ENCODE measurements around the gene STXBP1. TPM values are rescaled to one million over a fixed set of nuclear protein-coding genes. Genes with fewer than 3 reads are reported as not detected.
A peak's percentile ranks its signal among the peaks of the same experiment; 100 is the strongest.

Gene STXBP1
- total and polyA plus RNA-seq, 2 experiments from 2014 or later: 48.6 to 50.4 TPM

GRCh38 chr9:127651697-127652610 lies 39.9 kb downstream of the STXBP1 start:
- Histone ChIP-seq H3K9me2 (ENCODE audit: insufficient read depth) (no peaks in the 10 kb centered on the region), H3K79me2 (replicated peaks; ENCODE audit: insufficient read depth) (no peaks in the 10 kb centered on the region; the same call in 1 of the 2 replicates), H3K4me2 (peak overlapping the region; percentile 11; the same call in 1 of the 2 replicates), H3K36me3 (ENCODE audit: insufficient read depth) (no peaks in the 10 kb centered on the region), H4K20me1 (replicated peaks; ENCODE audit: insufficient read depth) (peaks cover 3% of the 10 kb centered on the region; the same call in 1 of the 2 replicates), H3K4me3 (no peak overlapping the region), H3K27me3 (ENCODE audit: insufficient read depth) (no peaks in the 10 kb centered on the region), H3K4me1 (ENCODE audit: insufficient read depth) (peaks cover 30% of the 10 kb centered on the region), H3K27ac (ENCODE audit: low read depth) (peak overlapping the region; percentile 82; the same call in 1 of the 2 replicates), H3F3A (replicated peaks; ENCODE audit: low read depth) (peaks cover 15% of the 10 kb centered on the region; the same call in 1 of the 2 replicates), H2AFZ (no peak overlapping the region)
- Mint-ChIP-seq H3K36me3 (ENCODE audit: low read depth) (no peaks in the 10 kb centered on the region), H3K27me3 (ENCODE audit: insufficient read depth, low read depth, poor library complexity) (peaks cover 3% of the 10 kb centered on the region), H3K9me3 (no peaks in the 10 kb centered on the region), H3K4me1 (peaks cover 41% of the 10 kb centered on the region), H3K27ac (no peak overlapping the region), H3K4me3 (no peak overlapping the region)
- DNase-seq (ENCODE audit: low spot score): peak; percentile 44
- TF ChIP-seq CREB1 (CRISPR knock-in tag; IDR thresholded peaks at IDR 0.05; ENCODE audit: low read depth): no peak
- no peak for TF ChIP-seq STAT1 (IDR thresholded peaks at IDR 0.05; ENCODE audit: unreplicated experiment)
- TF ChIP-seq ZNF462 (CRISPR knock-in tag; IDR thresholded peaks at IDR 0.05): no peak
- no peak for TF ChIP-seq EZH2 (IDR thresholded peaks at IDR 0.05; ENCODE audit: low read depth, unreplicated experiment)
- no peak for TF ChIP-seq ETS1 (IDR thresholded peaks at IDR 0.05)
- 0 out of 4 replicates have a peak, but pooled peaks have one; percentile 1 to 9 for TF ChIP-seq CTCF (conservative IDR thresholded peaks at IDR 0.05; ENCODE audit: low read depth in 2 of 2)
- no peak for TF ChIP-seq JUNB (IDR thresholded peaks at IDR 0.05; ENCODE audit: unreplicated experiment)
- no peak for TF ChIP-seq NANOG (IDR thresholded peaks at IDR 0.05; ENCODE audit: borderline replicate concordance)
- ATAC-seq: peak; percentile 35; the same call in 2 of the 3 replicates

Measured in GM23338 (cell line).